Effector memory CD4-positive, alpha-beta T cell (primary cell): ENCODE measurements around the gene TXNRD2.
"Not testable (repeated sequence)": the region's sequence is repeated elsewhere in the genome, so short reads cannot be mapped to it uniquely, and the experiment has no call there.

Experiments used
- DNase-seq, 3 donors: peaks; one replicate each; pipeline ENCODE4 v3.0.0-alpha.2; 2020
- H3K27ac ChIP-seq: 2 replicates; pipeline ENCODE4 v1.7.0; 2013; ENCODE audit warnings: mild to moderate bottlenecking, low read length, moderate library complexity; ENCODE audit not compliant: insufficient read depth, poor library complexity, severe bottlenecking
- H3K27me3 ChIP-seq: replicated peaks from 2 replicates; pipeline ENCODE4 v1.7.0; 2013; ENCODE audit warnings: mild to moderate bottlenecking, low read length; ENCODE audit not compliant: insufficient read depth, control insufficient read depth, poor library complexity, severe bottlenecking
- H3K36me3 ChIP-seq: 2 replicates; pipeline ENCODE4 v1.7.0; 2013; ENCODE audit warnings: mild to moderate bottlenecking, low read length, moderate library complexity; ENCODE audit not compliant: control insufficient read depth, insufficient read depth
- H3K4me1 ChIP-seq: 2 replicates; pipeline ENCODE4 v1.7.0; 2013; ENCODE audit warnings: low read length, mild to moderate bottlenecking; ENCODE audit not compliant: control insufficient read depth, insufficient read depth, poor library complexity, severe bottlenecking
- H3K4me3 ChIP-seq: 2 replicates; pipeline ENCODE4 v1.7.0; 2013; ENCODE audit warnings: low read length, low read depth, mild to moderate bottlenecking; ENCODE audit not compliant: insufficient read depth, poor library complexity, severe bottlenecking
- H3K9me3 ChIP-seq: 2 replicates; pipeline ENCODE4 v1.7.0; 2013; ENCODE audit warnings: mild to moderate bottlenecking, low read length, moderate library complexity; ENCODE audit not compliant: control insufficient read depth

TXNRD2 gene

GRCh38 chr22:19842393-19843106 lies 99.1 kb downstream of the TXNRD2 start:
- Histone ChIP-seq H3K27ac (no peak overlapping the region), H3K4me3 (no peak overlapping the region), H3K27me3 (no peaks in the 10 kb centered on the region), H3K4me1 (peaks cover 7% of the 10 kb centered on the region), H3K9me3 (no peaks in the 10 kb centered on the region), H3K36me3 (no peaks in the 10 kb centered on the region)
- DNase-seq, result no peak

GRCh38 chr22:19841641-19842392 lies 99.8 kb downstream of the TXNRD2 start:
- no peak overlapping the region for H3K4me3 ChIP-seq
- H3K9me3 ChIP-seq, result no peaks in the 10 kb centered on the region
- H3K36me3 ChIP-seq, result no peaks in the 10 kb centered on the region
- H3K27me3 ChIP-seq, result no peaks in the 10 kb centered on the region
- peaks cover 7% of the 10 kb centered on the region for H3K4me1 ChIP-seq
- H3K27ac ChIP-seq, result no peak overlapping the region
- DNase-seq, result no peak

- no peaks in the 10 kb centered on the region for H3K27me3 ChIP-seq
- no peak overlapping the region for H3K4me3 ChIP-seq
- no peak for DNase-seq
- no peak overlapping the region for H3K27ac ChIP-seq
- no peaks in the 10 kb centered on the region for H3K36me3 ChIP-seq
- H3K4me1 ChIP-seq, result peaks cover 7% of the 10 kb centered on the region
- H3K9me3 ChIP-seq, result no peaks in the 10 kb centered on the region
Measured at GRCh38 chr22:19840955-19841640, 100.5 kb downstream of the TXNRD2 start.

GRCh38 chr22:19840059-19840458 lies 101.6 kb downstream of the TXNRD2 start:
- H3K4me3 ChIP-seq, result no peak overlapping the region
- no peak for DNase-seq
- no peaks in the 10 kb centered on the region for H3K9me3 ChIP-seq
- H3K36me3 ChIP-seq, result no peaks in the 10 kb centered on the region
- H3K27me3 ChIP-seq, result no peaks in the 10 kb centered on the region
- no peak overlapping the region for H3K27ac ChIP-seq
- peaks cover 5% of the 10 kb centered on the region for H3K4me1 ChIP-seq

- H3K4me3 ChIP-seq, result no peak overlapping the region
- no peaks in the 10 kb centered on the region for H3K36me3 ChIP-seq
- no peaks in the 10 kb centered on the region for H3K4me1 ChIP-seq
- no peak overlapping the region for H3K27ac ChIP-seq
- no peaks in the 10 kb centered on the region for H3K9me3 ChIP-seq
- no peak for DNase-seq
- H3K27me3 ChIP-seq, result no peaks in the 10 kb centered on the region
Measured at GRCh38 chr22:19837915-19838314, 103.7 kb downstream of the TXNRD2 start.

- no peak overlapping the region for H3K4me3 ChIP-seq
- no peak overlapping the region for H3K27ac ChIP-seq
- no peaks in the 10 kb centered on the region for H3K9me3 ChIP-seq
- no peaks in the 10 kb centered on the region for H3K4me1 ChIP-seq
- no peaks in the 10 kb centered on the region for H3K27me3 ChIP-seq
- no peaks in the 10 kb centered on the region for H3K36me3 ChIP-seq
- DNase-seq, result no peak
Measured at GRCh38 chr22:19836512-19836911, 105.1 kb downstream of the TXNRD2 start.

- H3K9me3 ChIP-seq, result no peaks in the 10 kb centered on the region
- no peaks in the 10 kb centered on the region for H3K4me1 ChIP-seq
- no peak for DNase-seq
- H3K27me3 ChIP-seq, result no peaks in the 10 kb centered on the region
- H3K27ac ChIP-seq, result no peak overlapping the region
- no peak overlapping the region for H3K4me3 ChIP-seq
- H3K36me3 ChIP-seq, result no peaks in the 10 kb centered on the region
Measured at GRCh38 chr22:19834599-19834998, 107.0 kb downstream of the TXNRD2 start.

GRCh38 chr22:19833327-19833726 lies 108.3 kb downstream of the TXNRD2 start:
- not testable (repeated sequence) for H3K4me3 ChIP-seq, H3K36me3 ChIP-seq, H3K9me3 ChIP-seq, H3K4me1 ChIP-seq, H3K27ac ChIP-seq, DNase-seq, H3K27me3 ChIP-seq

- Histone ChIP-seq H3K4me3 (no peak overlapping the region), H3K4me1 (no peaks in the 10 kb centered on the region), H3K9me3 (no peaks in the 10 kb centered on the region), H3K27ac (no peak overlapping the region), H3K36me3 (no peaks in the 10 kb centered on the region), H3K27me3 (no peaks in the 10 kb centered on the region)
- DNase-seq, result no peak
Measured at GRCh38 chr22:19832476-19833108, 109.0 kb downstream of the TXNRD2 start.
